ENCODE measurements around the gene SLC25A22. TPM values are rescaled to one million over a fixed set of nuclear protein-coding genes. Genes with fewer than 3 reads are reported as not detected.

Gene SLC25A22
- total and polyA plus RNA-seq, 10 of the 15 experiments (the other 5 are each of a cell fraction or from before 2014, with no cell fraction given), result 0.27 to 27.0 (median 8.2) TPM

DNA sequence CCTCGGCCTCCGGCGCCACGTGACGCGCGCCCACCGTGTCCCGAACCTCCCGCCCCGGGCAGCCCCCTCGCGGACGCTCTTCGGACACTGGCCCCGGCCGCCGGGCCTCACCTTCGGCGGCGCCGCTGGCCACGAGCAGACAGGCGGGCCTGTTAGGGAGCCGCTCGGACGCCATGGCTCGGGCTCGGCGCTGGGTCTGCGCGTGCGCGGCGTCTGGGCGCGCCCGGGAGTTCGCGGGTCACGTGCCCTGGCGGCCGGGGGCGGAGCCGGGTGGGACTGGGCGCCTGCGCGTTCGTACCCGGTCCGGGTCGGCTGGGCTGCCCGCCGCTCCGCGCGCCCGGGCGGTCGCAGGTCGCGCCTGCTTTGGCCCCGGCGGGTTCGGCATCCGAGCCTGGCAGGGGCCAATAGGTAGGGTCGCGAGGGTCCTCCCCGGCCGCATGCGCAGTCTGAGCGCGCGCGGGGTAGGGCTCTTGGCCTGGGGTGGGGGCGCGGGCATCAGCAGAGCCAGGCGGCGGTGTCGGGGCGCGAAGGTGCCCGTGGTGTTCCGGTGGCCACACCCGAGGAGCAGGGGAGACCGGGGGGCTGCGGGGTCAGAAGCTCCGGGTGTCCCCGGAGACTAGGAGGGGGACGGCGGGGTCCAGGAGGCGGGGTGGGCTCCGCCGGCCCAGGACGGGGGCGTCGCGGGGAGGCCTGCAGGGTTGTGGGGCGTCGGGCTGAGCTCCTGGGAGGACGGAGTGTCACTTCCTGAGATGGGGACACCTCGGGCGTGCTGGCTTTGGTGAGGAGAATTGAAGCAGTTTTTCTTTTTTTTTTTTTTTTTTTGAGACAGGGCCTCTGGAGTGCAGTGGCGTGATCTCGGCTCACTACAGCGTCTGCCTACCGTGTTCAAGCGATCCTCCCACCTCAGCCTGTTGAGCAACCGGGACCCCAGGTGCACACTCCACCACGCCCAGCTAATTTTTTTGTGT, 20.5 kb downstream of the SLC25A22 start, which contains the start of gene GATD1:
TSS of gene GATD1 (minus strand) at position 200 of the 968 bp plus-strand sequence. CDS start at position 175, 25 bp downstream.
- ChIA-PET RAD21 (ENCODE audit: unreplicated experiment) (interaction anchor here (0.9 to 1.7 kb wide), 3 partner anchors 18 to 162 kb away, joined by 3 to 6 read pairs (median 4); partner anchors contain the start of gene IRF7), POLR2A (interaction anchor here (0.6 to 1.2 kb wide), 4 partner anchors 18 to 116 kb away, joined by 3 to 4 read pairs (median 3); no protein-coding TSS in a partner anchor), CTCF (interaction anchor here (0.9 kb wide), 1 partner anchor 51 kb away, joined by 5 read pairs; no protein-coding TSS in a partner anchor), SMC1A (ENCODE audit: uncharacterized antibody, unreplicated experiment) (no interaction called here)
- peak; percentile 95 for FAIRE-seq
- under 1% methylated on average over 48 of the region's 110 CpGs for WGBS (ENCODE audit: insufficient coverage, insufficient replicate concordance, low lambda C conversion rate, missing lambda C conversion rate)
- peak within 1 kb of the TSS; percentile 99 for H3K4me3 ChIP-seq
- peak within 1 kb of the TSS; percentile 92 for H2AFZ ChIP-seq (ENCODE audit: control insufficient read depth, low read depth, low read length)
- H4K20me1 ChIP-seq (ENCODE audit: control insufficient read depth, insufficient read depth), result no peaks in the 10 kb centered on the region
- peaks cover 41% of the 10 kb centered on the region for H3K79me2 ChIP-seq (ENCODE audit: control insufficient read depth, insufficient read depth, low read length)
- no peaks in the 10 kb centered on the region for H3K27me3 ChIP-seq (replicated peaks in 1 of 2; ENCODE audit: control insufficient read depth in 2 of 2, insufficient read depth in 2 of 2, low read length in 1 of 2)
- H3K4me1 ChIP-seq (ENCODE audit: control insufficient read depth, insufficient read depth, low read length), result peaks cover 13% of the 10 kb centered on the region
- H3K4me2 ChIP-seq (ENCODE audit: control insufficient read depth, insufficient read depth), result peak within 1 kb of the TSS; percentile 95
- H3K9me3 ChIP-seq (replicated peaks; ENCODE audit: control insufficient read depth, insufficient read depth, low read length), result no peaks in the 10 kb centered on the region
- peaks cover 0 to 6% of the 10 kb centered on the region in 2 experiments; a peak in 3 of 4 replicates for H3K36me3 ChIP-seq (ENCODE audit: control insufficient read depth in 2 of 2, insufficient read depth in 2 of 2, low read length in 1 of 2)
- intact Hi-C loops (cut with micrococcal nuclease; ENCODE audit: unreplicated experiment), result no loop called here
- BruUV-seq (replicated peaks), result no TSS peak
- H3K27ac ChIP-seq (ENCODE audit: control insufficient read depth, insufficient read depth), result peak within 1 kb of the TSS; percentile 78
- ATAC-seq, result peak; percentile 91
- peak within 1 kb of the TSS; percentile 90 for H3K9ac ChIP-seq (ENCODE audit: control insufficient read depth, insufficient read depth, low read length)
- in situ Hi-C loops (cut with MboI), result no loop called here
- peak; percentile 44 for DNase-seq (ENCODE audit: low read depth, low spot score)
- TF ChIP-seq, protein P1, sequence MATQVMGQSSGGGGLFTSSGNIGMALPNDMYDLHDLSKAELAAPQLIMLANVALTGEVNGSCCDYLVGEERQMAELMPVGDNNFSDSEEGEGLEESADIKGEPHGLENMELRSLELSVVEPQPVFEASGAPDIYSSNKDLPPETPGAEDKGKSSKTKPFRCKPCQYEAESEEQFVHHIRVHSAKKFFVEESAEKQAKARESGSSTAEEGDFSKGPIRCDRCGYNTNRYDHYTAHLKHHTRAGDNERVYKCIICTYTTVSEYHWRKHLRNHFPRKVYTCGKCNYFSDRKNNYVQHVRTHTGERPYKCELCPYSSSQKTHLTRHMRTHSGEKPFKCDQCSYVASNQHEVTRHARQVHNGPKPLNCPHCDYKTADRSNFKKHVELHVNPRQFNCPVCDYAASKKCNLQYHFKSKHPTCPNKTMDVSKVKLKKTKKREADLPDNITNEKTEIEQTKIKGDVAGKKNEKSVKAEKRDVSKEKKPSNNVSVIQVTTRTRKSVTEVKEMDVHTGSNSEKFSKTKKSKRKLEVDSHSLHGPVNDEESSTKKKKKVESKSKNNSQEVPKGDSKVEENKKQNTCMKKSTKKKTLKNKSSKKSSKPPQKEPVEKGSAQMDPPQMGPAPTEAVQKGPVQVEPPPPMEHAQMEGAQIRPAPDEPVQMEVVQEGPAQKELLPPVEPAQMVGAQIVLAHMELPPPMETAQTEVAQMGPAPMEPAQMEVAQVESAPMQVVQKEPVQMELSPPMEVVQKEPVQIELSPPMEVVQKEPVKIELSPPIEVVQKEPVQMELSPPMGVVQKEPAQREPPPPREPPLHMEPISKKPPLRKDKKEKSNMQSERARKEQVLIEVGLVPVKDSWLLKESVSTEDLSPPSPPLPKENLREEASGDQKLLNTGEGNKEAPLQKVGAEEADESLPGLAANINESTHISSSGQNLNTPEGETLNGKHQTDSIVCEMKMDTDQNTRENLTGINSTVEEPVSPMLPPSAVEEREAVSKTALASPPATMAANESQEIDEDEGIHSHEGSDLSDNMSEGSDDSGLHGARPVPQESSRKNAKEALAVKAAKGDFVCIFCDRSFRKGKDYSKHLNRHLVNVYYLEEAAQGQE (IDR thresholded peaks at IDR 0.05; ENCODE audit: low read depth, low read length), result no peak
- TF ChIP-seq, protein P2, sequence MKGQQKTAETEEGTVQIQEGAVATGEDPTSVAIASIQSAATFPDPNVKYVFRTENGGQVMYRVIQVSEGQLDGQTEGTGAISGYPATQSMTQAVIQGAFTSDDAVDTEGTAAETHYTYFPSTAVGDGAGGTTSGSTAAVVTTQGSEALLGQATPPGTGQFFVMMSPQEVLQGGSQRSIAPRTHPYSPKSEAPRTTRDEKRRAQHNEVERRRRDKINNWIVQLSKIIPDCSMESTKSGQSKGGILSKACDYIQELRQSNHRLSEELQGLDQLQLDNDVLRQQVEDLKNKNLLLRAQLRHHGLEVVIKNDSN (IDR thresholded peaks at IDR 0.05; ENCODE audit: borderline replicate concordance, extremely low read length, insufficient read depth, low read depth, low read length), result peak; percentile 98
- TF ChIP-seq, protein P3, sequence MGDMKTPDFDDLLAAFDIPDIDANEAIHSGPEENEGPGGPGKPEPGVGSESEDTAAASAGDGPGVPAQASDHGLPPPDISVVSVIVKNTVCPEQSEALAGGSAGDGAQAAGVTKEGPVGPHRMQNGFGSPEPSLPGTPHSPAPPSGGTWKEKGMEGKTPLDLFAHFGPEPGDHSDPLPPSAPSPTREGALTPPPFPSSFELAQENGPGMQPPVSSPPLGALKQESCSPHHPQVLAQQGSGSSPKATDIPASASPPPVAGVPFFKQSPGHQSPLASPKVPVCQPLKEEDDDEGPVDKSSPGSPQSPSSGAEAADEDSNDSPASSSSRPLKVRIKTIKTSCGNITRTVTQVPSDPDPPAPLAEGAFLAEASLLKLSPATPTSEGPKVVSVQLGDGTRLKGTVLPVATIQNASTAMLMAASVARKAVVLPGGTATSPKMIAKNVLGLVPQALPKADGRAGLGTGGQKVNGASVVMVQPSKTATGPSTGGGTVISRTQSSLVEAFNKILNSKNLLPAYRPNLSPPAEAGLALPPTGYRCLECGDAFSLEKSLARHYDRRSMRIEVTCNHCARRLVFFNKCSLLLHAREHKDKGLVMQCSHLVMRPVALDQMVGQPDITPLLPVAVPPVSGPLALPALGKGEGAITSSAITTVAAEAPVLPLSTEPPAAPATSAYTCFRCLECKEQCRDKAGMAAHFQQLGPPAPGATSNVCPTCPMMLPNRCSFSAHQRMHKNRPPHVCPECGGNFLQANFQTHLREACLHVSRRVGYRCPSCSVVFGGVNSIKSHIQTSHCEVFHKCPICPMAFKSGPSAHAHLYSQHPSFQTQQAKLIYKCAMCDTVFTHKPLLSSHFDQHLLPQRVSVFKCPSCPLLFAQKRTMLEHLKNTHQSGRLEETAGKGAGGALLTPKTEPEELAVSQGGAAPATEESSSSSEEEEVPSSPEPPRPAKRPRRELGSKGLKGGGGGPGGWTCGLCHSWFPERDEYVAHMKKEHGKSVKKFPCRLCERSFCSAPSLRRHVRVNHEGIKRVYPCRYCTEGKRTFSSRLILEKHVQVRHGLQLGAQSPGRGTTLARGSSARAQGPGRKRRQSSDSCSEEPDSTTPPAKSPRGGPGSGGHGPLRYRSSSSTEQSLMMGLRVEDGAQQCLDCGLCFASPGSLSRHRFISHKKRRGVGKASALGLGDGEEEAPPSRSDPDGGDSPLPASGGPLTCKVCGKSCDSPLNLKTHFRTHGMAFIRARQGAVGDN (IDR thresholded peaks at IDR 0.05), result peak; percentile 85
- TF ChIP-seq HDGF (IDR thresholded peaks at IDR 0.05) (0 out of 2 replicates have a peak, but pooled peaks have one; percentile 14), ZNF207 (IDR thresholded peaks at IDR 0.05; ENCODE audit: borderline replicate concordance) (no peak), BACH1 (IDR thresholded peaks at IDR 0.05; ENCODE audit: borderline replicate concordance) (peak; percentile 88), IKZF2 (IDR thresholded peaks at IDR 0.05) (no peak)
- TF ChIP-seq, protein P4, sequence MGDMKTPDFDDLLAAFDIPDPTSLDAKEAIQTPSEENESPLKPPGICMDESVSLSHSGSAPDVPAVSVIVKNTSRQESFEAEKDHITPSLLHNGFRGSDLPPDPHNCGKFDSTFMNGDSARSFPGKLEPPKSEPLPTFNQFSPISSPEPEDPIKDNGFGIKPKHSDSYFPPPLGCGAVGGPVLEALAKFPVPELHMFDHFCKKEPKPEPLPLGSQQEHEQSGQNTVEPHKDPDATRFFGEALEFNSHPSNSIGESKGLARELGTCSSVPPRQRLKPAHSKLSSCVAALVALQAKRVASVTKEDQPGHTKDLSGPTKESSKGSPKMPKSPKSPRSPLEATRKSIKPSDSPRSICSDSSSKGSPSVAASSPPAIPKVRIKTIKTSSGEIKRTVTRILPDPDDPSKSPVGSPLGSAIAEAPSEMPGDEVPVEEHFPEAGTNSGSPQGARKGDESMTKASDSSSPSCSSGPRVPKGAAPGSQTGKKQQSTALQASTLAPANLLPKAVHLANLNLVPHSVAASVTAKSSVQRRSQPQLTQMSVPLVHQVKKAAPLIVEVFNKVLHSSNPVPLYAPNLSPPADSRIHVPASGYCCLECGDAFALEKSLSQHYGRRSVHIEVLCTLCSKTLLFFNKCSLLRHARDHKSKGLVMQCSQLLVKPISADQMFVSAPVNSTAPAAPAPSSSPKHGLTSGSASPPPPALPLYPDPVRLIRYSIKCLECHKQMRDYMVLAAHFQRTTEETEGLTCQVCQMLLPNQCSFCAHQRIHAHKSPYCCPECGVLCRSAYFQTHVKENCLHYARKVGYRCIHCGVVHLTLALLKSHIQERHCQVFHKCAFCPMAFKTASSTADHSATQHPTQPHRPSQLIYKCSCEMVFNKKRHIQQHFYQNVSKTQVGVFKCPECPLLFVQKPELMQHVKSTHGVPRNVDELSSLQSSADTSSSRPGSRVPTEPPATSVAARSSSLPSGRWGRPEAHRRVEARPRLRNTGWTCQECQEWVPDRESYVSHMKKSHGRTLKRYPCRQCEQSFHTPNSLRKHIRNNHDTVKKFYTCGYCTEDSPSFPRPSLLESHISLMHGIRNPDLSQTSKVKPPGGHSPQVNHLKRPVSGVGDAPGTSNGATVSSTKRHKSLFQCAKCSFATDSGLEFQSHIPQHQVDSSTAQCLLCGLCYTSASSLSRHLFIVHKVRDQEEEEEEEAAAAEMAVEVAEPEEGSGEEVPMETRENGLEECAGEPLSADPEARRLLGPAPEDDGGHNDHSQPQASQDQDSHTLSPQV (IDR thresholded peaks at IDR 0.05), result peak; percentile 52
